RWPE1 (cell line): ENCODE data around the gene CDK11A.
"Not testable (repeated sequence)": the region's sequence is repeated elsewhere in the genome, so short reads cannot be mapped to it uniquely, and the experiment has no call there.

Source experiments
- CTCF ChIA-PET: fragments of 350-600 bp; sonication (Branson Sonifier 250); formaldehyde crosslinking; extraction: SDS; loops from one replicate; lab custom pipeline; 2021; lab: Yijun Ruan, JAX
- POLR2A ChIA-PET: fragments of 400-600 bp; formaldehyde crosslinking; extraction: SDS; loops from one replicate; lab custom pipeline; 2020; ENCODE audit warnings: antibody characterized with exemption; ENCODE audit not compliant: low non-redundant PET; lab: Yijun Ruan, JAX
- DNase-seq: peaks from one replicate; pipeline ENCODE4 v3.0.0; 2012; ENCODE audit warnings: low spot score
- H3K27ac ChIP-seq: fragments of 450-650 bp; 2 replicates; pipeline ENCODE4 v1.5.1; 2017
- TF ChIP-seq, protein P1 (sequence below): fragments of 450-650 bp; conservative IDR thresholded peaks from 2 replicates; pipeline ENCODE4 v1.5.1; 2017; ENCODE audit warnings: low read depth, mild to moderate bottlenecking

CDK11A gene

DNA sequence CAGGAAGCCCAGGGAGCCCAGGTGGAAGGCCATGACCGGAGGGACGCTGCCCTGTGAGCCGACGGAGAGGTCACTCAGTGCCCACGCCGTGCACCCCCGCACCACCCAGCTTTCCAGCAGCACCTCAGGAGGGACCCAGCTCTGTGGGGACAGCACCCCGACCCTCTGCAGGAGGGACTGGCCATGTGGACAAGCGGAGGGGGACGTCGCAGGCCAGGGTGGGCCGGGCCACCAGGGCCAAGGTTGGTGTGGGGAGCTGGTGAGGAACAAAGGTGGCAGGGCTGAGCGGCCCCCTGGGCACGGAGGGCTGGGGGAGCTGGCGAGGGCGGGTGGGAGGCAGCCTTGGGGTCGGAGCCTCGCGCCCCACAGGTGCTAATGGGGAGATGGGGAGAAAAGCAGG, 31.3 kb upstream of the CDK11A start:
- H3K27ac ChIP-seq = peak overlapping the region; percentile 34
- POLR2A ChIA-PET = interaction anchor here (0.6 kb wide), 1 partner anchor 24 kb away, joined by 4 read pairs; no protein-coding TSS in a partner anchor
- CTCF ChIA-PET = no interaction called here
- no peak for DNase-seq
- TF ChIP-seq, protein P1, sequence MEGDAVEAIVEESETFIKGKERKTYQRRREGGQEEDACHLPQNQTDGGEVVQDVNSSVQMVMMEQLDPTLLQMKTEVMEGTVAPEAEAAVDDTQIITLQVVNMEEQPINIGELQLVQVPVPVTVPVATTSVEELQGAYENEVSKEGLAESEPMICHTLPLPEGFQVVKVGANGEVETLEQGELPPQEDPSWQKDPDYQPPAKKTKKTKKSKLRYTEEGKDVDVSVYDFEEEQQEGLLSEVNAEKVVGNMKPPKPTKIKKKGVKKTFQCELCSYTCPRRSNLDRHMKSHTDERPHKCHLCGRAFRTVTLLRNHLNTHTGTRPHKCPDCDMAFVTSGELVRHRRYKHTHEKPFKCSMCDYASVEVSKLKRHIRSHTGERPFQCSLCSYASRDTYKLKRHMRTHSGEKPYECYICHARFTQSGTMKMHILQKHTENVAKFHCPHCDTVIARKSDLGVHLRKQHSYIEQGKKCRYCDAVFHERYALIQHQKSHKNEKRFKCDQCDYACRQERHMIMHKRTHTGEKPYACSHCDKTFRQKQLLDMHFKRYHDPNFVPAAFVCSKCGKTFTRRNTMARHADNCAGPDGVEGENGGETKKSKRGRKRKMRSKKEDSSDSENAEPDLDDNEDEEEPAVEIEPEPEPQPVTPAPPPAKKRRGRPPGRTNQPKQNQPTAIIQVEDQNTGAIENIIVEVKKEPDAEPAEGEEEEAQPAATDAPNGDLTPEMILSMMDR = no peak

DNA sequence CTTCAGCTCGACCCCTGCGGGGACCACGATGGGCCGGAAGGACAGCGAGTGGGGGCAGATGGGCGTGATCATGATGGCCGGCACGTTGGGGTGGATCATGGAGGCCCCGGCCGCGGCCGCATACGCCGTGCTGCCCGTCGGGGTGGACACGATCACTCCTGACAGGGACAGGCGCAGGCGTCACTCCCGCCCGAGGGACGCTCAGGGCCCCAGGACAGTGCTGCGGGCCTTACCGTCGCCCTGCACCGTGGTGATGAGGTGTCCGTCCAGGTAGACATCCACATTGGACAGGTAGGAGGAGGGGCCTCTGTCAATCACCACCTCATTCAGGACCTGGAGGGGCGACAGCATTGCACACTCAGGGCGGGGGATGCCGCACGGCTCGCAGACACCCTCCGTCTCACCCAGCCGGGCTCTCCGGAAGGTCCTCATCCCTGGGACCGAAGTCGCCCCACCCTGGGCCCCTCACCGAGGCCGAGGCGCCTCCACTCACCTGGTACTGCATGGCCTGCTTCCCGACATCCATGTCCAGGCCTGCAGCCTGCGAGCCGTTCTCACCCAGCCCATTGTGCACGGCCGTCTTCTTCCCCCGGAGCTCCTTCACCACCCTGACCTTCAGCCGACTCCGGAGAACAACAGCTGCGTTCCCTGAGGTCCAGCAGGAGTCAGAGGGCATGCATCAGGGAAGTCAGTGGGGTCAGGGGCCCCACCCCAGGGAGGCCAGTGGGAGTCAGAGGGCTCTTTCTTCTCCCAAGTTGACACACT, 30.1 kb upstream of the CDK11A start:
- H3K27ac ChIP-seq = peak overlapping the region; percentile 42
- ChIA-PET POLR2A (no interaction called here), CTCF (no interaction called here)
- TF ChIP-seq, protein P1 = no peak
- DNase-seq = no peak

DNA sequence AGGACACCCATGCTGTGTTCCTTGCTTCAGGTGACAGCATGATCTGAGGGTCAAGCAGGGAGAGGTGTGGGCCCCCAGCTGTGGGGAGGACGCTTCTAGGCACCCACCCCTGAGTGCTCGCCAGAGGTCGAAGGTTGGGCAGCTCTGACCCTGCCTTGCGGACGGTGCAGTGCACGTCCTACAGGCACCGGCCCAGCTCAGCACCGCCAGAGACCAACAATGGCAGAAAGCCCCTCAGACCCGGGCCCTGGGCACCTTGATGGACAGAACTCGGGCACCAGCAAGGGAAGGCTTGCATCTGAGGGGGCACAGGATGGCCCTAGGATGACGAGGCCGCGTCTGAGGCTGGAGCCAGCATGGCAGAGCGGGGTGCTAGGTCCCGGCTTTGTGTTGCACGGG, 29.4 kb upstream of the CDK11A start:
- no peak for DNase-seq
- POLR2A ChIA-PET = interaction anchor here (0.6 kb wide), 1 partner anchor 132 kb away, joined by 3 read pairs; no protein-coding TSS in a partner anchor
- CTCF ChIA-PET = no interaction called here
- H3K27ac ChIP-seq = peak overlapping the region; percentile 42; the same call in 1 of the 2 replicates
- TF ChIP-seq, protein P1 = no peak

- ChIA-PET CTCF (no interaction called here), POLR2A (interaction anchor here (0.6 kb wide), 2 partner anchors 132 to 156 kb away, joined by 3 read pairs; no protein-coding TSS in a partner anchor)
- TF ChIP-seq, protein P1 = no peak
- peak overlapping the region; percentile 42 for H3K27ac ChIP-seq
- DNase-seq = no peak
Observed at GRCh38 chr1:1752636-1753606, 28.8 kb upstream of the CDK11A start.

DNA sequence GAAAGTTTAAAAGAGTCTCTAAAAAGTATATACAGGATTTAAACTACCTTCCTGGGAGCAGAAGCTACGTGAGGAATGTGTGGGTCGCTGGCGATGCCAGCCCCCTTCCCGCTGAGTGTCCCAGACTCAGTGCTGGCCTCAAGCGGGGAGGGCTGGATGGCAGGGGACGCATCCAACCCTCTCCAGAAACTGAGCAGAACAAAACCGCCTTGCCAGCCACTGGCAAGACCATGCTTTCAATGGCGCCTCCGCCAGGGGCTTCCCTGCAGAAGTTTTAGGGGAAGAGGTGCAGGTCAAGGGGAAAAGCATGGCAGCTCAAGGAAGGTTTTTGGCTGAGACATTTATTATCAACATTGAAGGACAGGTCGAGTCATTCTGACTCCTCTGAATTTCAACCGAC, 28.0 kb upstream of the CDK11A start:
- DNase-seq = no peak
- CTCF ChIA-PET = no interaction called here
- TF ChIP-seq, protein P1 = no peak
- POLR2A ChIA-PET = interaction anchor here (0.6 kb wide), 1 partner anchor 157 kb away, joined by 3 read pairs; no protein-coding TSS in a partner anchor
- H3K27ac ChIP-seq = peak overlapping the region; percentile 42

- POLR2A ChIA-PET, DNase-seq, H3K27ac ChIP-seq, CTCF ChIA-PET: not testable (repeated sequence)
Observed at GRCh38 chr1:1749941-1750340, 25.8 kb upstream of the CDK11A start.
